ENCODE results near the gene RABL6. TPM values are rescaled to one million over a fixed set of nuclear protein-coding genes. Genes with fewer than 3 reads are reported as not detected.
"Not testable (repeated sequence)": the region's sequence is repeated elsewhere in the genome, so short reads cannot be mapped to it uniquely, and the experiment has no call there.

The RABL6 gene
- total RNA-seq, 1 donor from 2014 or later, result 90.2 TPM

GRCh38 chr9:136833381-136834048, 25.8 kb downstream of the RABL6 start:
- not testable (repeated sequence) for DNase-seq (ENCODE audit: extremely low read depth, low read depth, low spot score)

- no peak for DNase-seq (ENCODE audit: extremely low read depth, low read depth, low spot score)
Measured at GRCh38 chr9:136835162-136835931, 27.6 kb downstream of the RABL6 start.

- DNase-seq (ENCODE audit: extremely low read depth, low read depth, low spot score), result no peak
Measured at GRCh38 chr9:136835932-136836904, 28.5 kb downstream of the RABL6 start.

GRCh38 chr9:136837146-136837855, 29.6 kb downstream of the RABL6 start:
- no peak for DNase-seq (ENCODE audit: extremely low read depth, low read depth, low spot score)

- DNase-seq (ENCODE audit: extremely low read depth, low read depth, low spot score), result not testable (repeated sequence)
Measured at GRCh38 chr9:136837856-136838277, 30.1 kb downstream of the RABL6 start.

GRCh38 chr9:136838314-136839228, 30.8 kb downstream of the RABL6 start:
- DNase-seq (ENCODE audit: extremely low read depth, low read depth, low spot score), result no peak

GRCh38 chr9:136839229-136840139, 31.7 kb downstream of the RABL6 start:
- DNase-seq (ENCODE audit: extremely low read depth, low read depth, low spot score), result no peak

- no peak for DNase-seq (ENCODE audit: extremely low read depth, low read depth, low spot score)
Measured at GRCh38 chr9:136840140-136840876, 32.6 kb downstream of the RABL6 start.

GRCh38 chr9:136840877-136841645, 33.3 kb downstream of the RABL6 start:
- no peak for DNase-seq (ENCODE audit: extremely low read depth, low read depth, low spot score)

GRCh38 chr9:136841646-136842379, 34.1 kb downstream of the RABL6 start:
- not testable (repeated sequence) for DNase-seq (ENCODE audit: extremely low read depth, low read depth, low spot score)

- not testable (repeated sequence) for DNase-seq (ENCODE audit: extremely low read depth, low read depth, low spot score)
Measured at GRCh38 chr9:136842380-136842948, 34.7 kb downstream of the RABL6 start, which contains the start of gene AJM1. Gene AJM1 (plus strand): TSS chr9:136842478. CDS start chr9:136844415, 1,937 bp downstream.

- DNase-seq (ENCODE audit: extremely low read depth, low read depth, low spot score), result not testable (repeated sequence)
Measured at GRCh38 chr9:136843159-136843800, 35.5 kb downstream of the RABL6 start.

- DNase-seq (ENCODE audit: extremely low read depth, low read depth, low spot score), result not testable (repeated sequence)
Measured at GRCh38 chr9:136843801-136844740, 36.3 kb downstream of the RABL6 start.

All from glomerular endothelial cell (primary cell).